WTC11 (cell line): ENCODE results near the gene FAM167B.

Experiments used
- FOXK1 ChIP-seq: sonication (generic); formaldehyde crosslinking; IDR thresholded peaks from 2 replicates; pipeline ENCODE4 v1.8.0; 2022; ENCODE audit warnings: mild to moderate bottlenecking, moderate library complexity, missing genetic modification reagents
- TF ChIP-seq, protein P1 (sequence below): fragments of 200-600 bp; IDR thresholded peaks from 2 replicates; pipeline ENCODE4 v1.8.0; 2022; ENCODE audit warnings: antibody characterized with exemption
- TF ChIP-seq, protein P2 (sequence below): sonication (generic); formaldehyde crosslinking; IDR thresholded peaks from 2 replicates; pipeline ENCODE4 v1.8.1; 2023; ENCODE audit warnings: mild to moderate bottlenecking, missing genetic modification reagents, borderline replicate concordance

DNA sequence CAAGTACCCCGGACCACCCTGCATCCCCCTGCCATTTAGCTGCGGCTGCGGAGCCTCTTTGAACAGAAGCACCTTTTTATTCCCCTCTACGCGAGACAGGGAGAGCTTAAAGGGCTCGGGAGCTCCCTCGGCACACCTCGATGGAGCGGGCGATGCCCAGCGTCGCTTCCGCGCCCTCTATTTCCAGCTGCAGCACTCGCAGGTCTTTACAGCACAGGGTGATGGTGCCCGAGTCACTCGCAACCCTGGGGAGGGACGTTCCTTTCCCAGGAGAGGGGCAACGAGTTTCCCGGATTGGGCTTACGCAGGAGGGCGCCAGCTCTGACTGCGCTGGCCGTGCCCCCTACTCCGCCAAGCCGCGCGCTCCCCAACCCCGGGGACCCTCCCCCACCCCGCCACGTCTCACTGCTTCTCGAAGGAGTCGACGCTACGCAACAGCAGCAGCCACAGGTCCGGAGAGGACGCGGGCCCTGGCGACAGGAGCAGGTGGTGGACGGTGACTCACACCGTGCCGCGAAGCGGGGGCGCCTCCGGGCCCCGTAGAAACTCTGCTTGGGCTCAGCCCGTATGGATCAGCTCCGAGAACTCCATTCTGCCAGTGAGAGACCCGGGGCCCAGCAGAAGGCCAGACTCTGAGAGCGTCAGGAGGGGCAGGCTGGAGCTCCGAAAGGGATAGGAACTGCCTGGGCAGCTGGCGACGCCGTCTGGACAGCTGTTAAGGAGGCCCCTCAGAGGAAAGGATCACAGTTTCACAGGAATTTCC, 5.8 kb upstream of the FAM167B start:
- TF ChIP-seq, protein P1, sequence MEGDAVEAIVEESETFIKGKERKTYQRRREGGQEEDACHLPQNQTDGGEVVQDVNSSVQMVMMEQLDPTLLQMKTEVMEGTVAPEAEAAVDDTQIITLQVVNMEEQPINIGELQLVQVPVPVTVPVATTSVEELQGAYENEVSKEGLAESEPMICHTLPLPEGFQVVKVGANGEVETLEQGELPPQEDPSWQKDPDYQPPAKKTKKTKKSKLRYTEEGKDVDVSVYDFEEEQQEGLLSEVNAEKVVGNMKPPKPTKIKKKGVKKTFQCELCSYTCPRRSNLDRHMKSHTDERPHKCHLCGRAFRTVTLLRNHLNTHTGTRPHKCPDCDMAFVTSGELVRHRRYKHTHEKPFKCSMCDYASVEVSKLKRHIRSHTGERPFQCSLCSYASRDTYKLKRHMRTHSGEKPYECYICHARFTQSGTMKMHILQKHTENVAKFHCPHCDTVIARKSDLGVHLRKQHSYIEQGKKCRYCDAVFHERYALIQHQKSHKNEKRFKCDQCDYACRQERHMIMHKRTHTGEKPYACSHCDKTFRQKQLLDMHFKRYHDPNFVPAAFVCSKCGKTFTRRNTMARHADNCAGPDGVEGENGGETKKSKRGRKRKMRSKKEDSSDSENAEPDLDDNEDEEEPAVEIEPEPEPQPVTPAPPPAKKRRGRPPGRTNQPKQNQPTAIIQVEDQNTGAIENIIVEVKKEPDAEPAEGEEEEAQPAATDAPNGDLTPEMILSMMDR = no peak
- TF ChIP-seq FOXK1 (CRISPR knock-in tag) = no peak; the same call in 1 of the 2 replicates
- TF ChIP-seq, protein P2, sequence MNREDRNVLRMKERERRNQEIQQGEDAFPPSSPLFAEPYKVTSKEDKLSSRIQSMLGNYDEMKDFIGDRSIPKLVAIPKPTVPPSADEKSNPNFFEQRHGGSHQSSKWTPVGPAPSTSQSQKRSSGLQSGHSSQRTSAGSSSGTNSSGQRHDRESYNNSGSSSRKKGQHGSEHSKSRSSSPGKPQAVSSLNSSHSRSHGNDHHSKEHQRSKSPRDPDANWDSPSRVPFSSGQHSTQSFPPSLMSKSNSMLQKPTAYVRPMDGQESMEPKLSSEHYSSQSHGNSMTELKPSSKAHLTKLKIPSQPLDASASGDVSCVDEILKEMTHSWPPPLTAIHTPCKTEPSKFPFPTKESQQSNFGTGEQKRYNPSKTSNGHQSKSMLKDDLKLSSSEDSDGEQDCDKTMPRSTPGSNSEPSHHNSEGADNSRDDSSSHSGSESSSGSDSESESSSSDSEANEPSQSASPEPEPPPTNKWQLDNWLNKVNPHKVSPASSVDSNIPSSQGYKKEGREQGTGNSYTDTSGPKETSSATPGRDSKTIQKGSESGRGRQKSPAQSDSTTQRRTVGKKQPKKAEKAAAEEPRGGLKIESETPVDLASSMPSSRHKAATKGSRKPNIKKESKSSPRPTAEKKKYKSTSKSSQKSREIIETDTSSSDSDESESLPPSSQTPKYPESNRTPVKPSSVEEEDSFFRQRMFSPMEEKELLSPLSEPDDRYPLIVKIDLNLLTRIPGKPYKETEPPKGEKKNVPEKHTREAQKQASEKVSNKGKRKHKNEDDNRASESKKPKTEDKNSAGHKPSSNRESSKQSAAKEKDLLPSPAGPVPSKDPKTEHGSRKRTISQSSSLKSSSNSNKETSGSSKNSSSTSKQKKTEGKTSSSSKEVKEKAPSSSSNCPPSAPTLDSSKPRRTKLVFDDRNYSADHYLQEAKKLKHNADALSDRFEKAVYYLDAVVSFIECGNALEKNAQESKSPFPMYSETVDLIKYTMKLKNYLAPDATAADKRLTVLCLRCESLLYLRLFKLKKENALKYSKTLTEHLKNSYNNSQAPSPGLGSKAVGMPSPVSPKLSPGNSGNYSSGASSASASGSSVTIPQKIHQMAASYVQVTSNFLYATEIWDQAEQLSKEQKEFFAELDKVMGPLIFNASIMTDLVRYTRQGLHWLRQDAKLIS (CRISPR knock-in tag) = no peak
